ENCODE measurements around the gene JARID2. TPM values are rescaled to one million over a fixed set of nuclear protein-coding genes. Genes with fewer than 3 reads are reported as not detected.

JARID2 gene
- total and polyA plus RNA-seq, 2 of the 13 experiments (the other 11 are each of a cell fraction or from before 2014, with no cell fraction given): 7.5 to 10.3 TPM

DNA sequence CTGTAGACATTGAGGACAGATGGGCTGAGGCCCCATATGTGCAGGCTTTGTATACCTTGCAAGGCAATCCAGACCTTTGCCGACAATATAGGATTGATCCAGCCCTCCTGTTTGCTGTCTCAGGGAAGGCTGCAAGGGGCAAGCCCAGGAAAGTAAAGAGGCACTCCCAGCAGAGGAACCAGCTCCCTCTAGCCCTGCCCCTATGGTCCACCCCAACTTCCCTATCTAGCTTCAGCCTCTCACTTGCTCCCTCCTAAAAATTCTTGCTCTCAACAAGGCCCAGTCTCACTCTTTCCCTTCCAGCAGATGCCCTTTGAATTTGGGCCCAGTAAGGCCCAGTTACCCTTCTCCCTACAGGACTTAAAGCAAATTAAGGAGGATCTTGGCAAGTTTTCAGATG, 92.6 kb downstream of the JARID2 start:
- H3K27me3 ChIP-seq (ENCODE audit: control insufficient read depth in 1 of 2, insufficient read depth in 2 of 2, low read length in 2 of 2): no peaks in the 10 kb centered on the region
- intact Hi-C loops (cut with micrococcal nuclease; ENCODE audit: unreplicated experiment) (no loop called here), in situ Hi-C loops (cut with HindIII; ENCODE audit: extremely low pct_ligation_motif_present, low pct_unique_long_range_greater_than_20kb) (no loop called here)
- H3K27ac ChIP-seq (ENCODE audit: extremely low read length, insufficient read depth, low read length): no peak overlapping the region
- ATAC-seq: no peak
- H3K4me3 ChIP-seq (replicated peaks in 1 of 3; ENCODE audit: insufficient read depth in 1 of 3, low read depth in 2 of 3, low read length in 3 of 3): no peak overlapping the region
- CTCF ChIA-PET (ENCODE audit: low intra/inter-chr PET ratio, low total read pairs): no interaction called here
- H3K79me2 ChIP-seq (ENCODE audit: insufficient read depth, low read length): peaks cover 23% of the 10 kb centered on the region
- no peak overlapping the region for H3K9ac ChIP-seq (ENCODE audit: insufficient read depth, low read depth, low read length)
- H3K9me3 ChIP-seq (ENCODE audit: low read length): no peaks in the 10 kb centered on the region
- no TSS peak for BruUV-seq (replicated peaks)
- POLR2A ChIA-PET: no interaction called here
- H3K36me3 ChIP-seq (replicated peaks in 1 of 2; ENCODE audit: control insufficient read depth in 1 of 2, insufficient read depth in 2 of 2, low read length in 2 of 2): no peaks in the 10 kb centered on the region
- no peak for DNase-seq (ENCODE audit: low spot score)
- no peak for FAIRE-seq
- no peak overlapping the region for H3K4me2 ChIP-seq (ENCODE audit: low read depth, low read length)
- no peaks in the 10 kb centered on the region for H3K4me1 ChIP-seq (ENCODE audit: insufficient read depth, low read length)
- H2AFZ ChIP-seq (ENCODE audit: low read length): no peak overlapping the region
- no peak for TF ChIP-seq RBAK (CRISPR knock-in tag; IDR thresholded peaks at IDR 0.05)
- no peak for TF ChIP-seq ZNF232 (CRISPR knock-in tag; IDR thresholded peaks at IDR 0.05; ENCODE audit: borderline replicate concordance)
- no peak for TF ChIP-seq MEIS2 (CRISPR knock-in tag; IDR thresholded peaks at IDR 0.05)
- no peak for TF ChIP-seq ZNF383 (CRISPR knock-in tag; IDR thresholded peaks at IDR 0.05; ENCODE audit: borderline replicate concordance)
- no peak for TF ChIP-seq ZBTB20 (CRISPR knock-in tag; IDR thresholded peaks at IDR 0.05; ENCODE audit: borderline replicate concordance, low read depth)
- TF ChIP-seq, protein P1, sequence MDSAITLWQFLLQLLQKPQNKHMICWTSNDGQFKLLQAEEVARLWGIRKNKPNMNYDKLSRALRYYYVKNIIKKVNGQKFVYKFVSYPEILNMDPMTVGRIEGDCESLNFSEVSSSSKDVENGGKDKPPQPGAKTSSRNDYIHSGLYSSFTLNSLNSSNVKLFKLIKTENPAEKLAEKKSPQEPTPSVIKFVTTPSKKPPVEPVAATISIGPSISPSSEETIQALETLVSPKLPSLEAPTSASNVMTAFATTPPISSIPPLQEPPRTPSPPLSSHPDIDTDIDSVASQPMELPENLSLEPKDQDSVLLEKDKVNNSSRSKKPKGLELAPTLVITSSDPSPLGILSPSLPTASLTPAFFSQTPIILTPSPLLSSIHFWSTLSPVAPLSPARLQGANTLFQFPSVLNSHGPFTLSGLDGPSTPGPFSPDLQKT (CRISPR knock-in tag; IDR thresholded peaks at IDR 0.05; ENCODE audit: borderline replicate concordance): no peak
- TF ChIP-seq GFI1 (CRISPR knock-in tag; IDR thresholded peaks at IDR 0.05; ENCODE audit: borderline replicate concordance): no peak
- TF ChIP-seq, protein P2, sequence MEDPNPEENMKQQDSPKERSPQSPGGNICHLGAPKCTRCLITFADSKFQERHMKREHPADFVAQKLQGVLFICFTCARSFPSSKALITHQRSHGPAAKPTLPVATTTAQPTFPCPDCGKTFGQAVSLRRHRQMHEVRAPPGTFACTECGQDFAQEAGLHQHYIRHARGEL (CRISPR knock-in tag; IDR thresholded peaks at IDR 0.05): no peak
- TF ChIP-seq ZMYM2 (CRISPR knock-in tag; IDR thresholded peaks at IDR 0.05): no peak
- TF ChIP-seq CBX5 (CRISPR knock-in tag; IDR thresholded peaks at IDR 0.05; ENCODE audit: borderline replicate concordance): no peak
- no peak for TF ChIP-seq TBL1XR1 (IDR thresholded peaks at IDR 0.05; ENCODE audit: borderline replicate concordance, low read length, partially characterized antibody)
- TF ChIP-seq, protein P3, sequence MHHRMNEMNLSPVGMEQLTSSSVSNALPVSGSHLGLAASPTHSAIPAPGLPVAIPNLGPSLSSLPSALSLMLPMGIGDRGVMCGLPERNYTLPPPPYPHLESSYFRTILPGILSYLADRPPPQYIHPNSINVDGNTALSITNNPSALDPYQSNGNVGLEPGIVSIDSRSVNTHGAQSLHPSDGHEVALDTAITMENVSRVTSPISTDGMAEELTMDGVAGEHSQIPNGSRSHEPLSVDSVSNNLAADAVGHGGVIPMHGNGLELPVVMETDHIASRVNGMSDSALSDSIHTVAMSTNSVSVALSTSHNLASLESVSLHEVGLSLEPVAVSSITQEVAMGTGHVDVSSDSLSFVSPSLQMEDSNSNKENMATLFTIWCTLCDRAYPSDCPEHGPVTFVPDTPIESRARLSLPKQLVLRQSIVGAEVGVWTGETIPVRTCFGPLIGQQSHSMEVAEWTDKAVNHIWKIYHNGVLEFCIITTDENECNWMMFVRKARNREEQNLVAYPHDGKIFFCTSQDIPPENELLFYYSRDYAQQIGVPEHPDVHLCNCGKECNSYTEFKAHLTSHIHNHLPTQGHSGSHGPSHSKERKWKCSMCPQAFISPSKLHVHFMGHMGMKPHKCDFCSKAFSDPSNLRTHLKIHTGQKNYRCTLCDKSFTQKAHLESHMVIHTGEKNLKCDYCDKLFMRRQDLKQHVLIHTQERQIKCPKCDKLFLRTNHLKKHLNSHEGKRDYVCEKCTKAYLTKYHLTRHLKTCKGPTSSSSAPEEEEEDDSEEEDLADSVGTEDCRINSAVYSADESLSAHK (CRISPR knock-in tag; IDR thresholded peaks at IDR 0.05; ENCODE audit: borderline replicate concordance): no peak
- no peak for TF ChIP-seq ZNF263 (CRISPR knock-in tag; IDR thresholded peaks at IDR 0.05)
- TF ChIP-seq ZNF7 (CRISPR knock-in tag; IDR thresholded peaks at IDR 0.05): no peak
- no peak for TF ChIP-seq FOSL1 (CRISPR knock-in tag; IDR thresholded peaks at IDR 0.05; ENCODE audit: borderline replicate concordance)
- TF ChIP-seq ZNF75D (CRISPR knock-in tag; IDR thresholded peaks at IDR 0.05; ENCODE audit: borderline replicate concordance): no peak
- 71% methylated on average over 1 of the region's 1 CpG for WGBS (ENCODE audit: low lambda C conversion rate)
- H4K20me1 ChIP-seq (ENCODE audit: insufficient read depth, low read length): peaks cover 3% of the 10 kb centered on the region; the same call in 1 of the 2 replicates

Data from HepG2 (cell line).